Neural crest cell (in vitro differentiated cells): Measurements from ENCODE around the gene BAD. TPM values are rescaled to one million over a fixed set of nuclear protein-coding genes. Genes with fewer than 3 reads are reported as not detected.

ENCODE experiments used
- DNase-seq: peaks from one replicate; pipeline ENCODE4 v3.0.0; 2021; ENCODE audit warnings: low read depth, mixed read lengths, low spot score
- H3K27ac Mint-ChIP-seq: one replicate; pipeline ENCODE4 v1.8.0; 2021; ENCODE audit warnings: mild to moderate bottlenecking, mixed read lengths; ENCODE audit not compliant: unreplicated experiment
- H3K27me3 Mint-ChIP-seq: 2 replicates; pipeline ENCODE4 v1.8.0; 2021; ENCODE audit warnings: low read depth, mild to moderate bottlenecking, mixed read lengths
- H3K36me3 Mint-ChIP-seq: 2 replicates; pipeline ENCODE4 v1.8.0; 2021; ENCODE audit warnings: low read depth, mild to moderate bottlenecking, mixed read lengths
- H3K4me1 Mint-ChIP-seq: 2 replicates; pipeline ENCODE4 v1.8.0; 2021; ENCODE audit warnings: mixed read lengths
- H3K4me3 Mint-ChIP-seq: one replicate; pipeline ENCODE4 v1.8.0; 2021; ENCODE audit warnings: mild to moderate bottlenecking, mixed read lengths
- H3K9me3 Mint-ChIP-seq: 2 replicates; pipeline ENCODE4 v1.8.0; 2021; ENCODE audit warnings: mixed read lengths
- total RNA-seq: library from RNA; stranded (reverse); gene quantifications from 2 replicates; pipeline ENCODE4 v1.2.1, GENCODE V29; 2021
- TF ChIP-seq, protein P1 (sequence below): fragments of 200-600 bp; sonication (generic); conservative IDR thresholded peaks from 2 replicates; pipeline ENCODE4 v1.5.0; 2021; ENCODE audit warnings: antibody characterized with exemption, mild to moderate bottlenecking

BAD gene
- total RNA-seq, 1 donor from 2014 or later: 47.1 TPM

DNA sequence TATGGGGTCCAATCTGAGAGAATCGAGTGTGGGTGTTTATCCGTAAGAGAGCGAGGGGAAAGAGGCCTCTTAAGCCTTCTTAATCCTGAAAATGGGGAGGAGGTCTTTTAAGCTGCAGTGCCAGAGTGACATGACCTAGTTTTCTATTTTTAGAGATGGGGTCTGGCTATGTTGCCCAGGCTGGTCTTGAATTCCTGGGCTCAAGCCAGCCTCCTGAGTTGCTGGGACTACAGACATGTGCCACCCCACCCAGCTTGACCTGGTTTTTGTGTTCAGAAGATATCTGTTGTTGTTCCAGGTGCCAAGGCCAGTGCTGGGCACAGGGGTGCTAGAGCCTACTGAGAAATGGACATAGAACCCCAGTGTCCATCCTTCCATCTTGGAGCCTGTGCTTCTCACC is 1.4 kb downstream of the BAD start:
- H3K9me3 Mint-ChIP-seq: no peaks in the 10 kb centered on the region
- peaks cover 15% of the 10 kb centered on the region for H3K4me1 Mint-ChIP-seq
- H3K27ac Mint-ChIP-seq: no peak overlapping the region
- H3K27me3 Mint-ChIP-seq: peaks cover 6% of the 10 kb centered on the region
- TF ChIP-seq, protein P1, sequence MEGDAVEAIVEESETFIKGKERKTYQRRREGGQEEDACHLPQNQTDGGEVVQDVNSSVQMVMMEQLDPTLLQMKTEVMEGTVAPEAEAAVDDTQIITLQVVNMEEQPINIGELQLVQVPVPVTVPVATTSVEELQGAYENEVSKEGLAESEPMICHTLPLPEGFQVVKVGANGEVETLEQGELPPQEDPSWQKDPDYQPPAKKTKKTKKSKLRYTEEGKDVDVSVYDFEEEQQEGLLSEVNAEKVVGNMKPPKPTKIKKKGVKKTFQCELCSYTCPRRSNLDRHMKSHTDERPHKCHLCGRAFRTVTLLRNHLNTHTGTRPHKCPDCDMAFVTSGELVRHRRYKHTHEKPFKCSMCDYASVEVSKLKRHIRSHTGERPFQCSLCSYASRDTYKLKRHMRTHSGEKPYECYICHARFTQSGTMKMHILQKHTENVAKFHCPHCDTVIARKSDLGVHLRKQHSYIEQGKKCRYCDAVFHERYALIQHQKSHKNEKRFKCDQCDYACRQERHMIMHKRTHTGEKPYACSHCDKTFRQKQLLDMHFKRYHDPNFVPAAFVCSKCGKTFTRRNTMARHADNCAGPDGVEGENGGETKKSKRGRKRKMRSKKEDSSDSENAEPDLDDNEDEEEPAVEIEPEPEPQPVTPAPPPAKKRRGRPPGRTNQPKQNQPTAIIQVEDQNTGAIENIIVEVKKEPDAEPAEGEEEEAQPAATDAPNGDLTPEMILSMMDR: no peak
- H3K4me3 Mint-ChIP-seq: peak overlapping the region; percentile 81
- no peak for DNase-seq
- H3K36me3 Mint-ChIP-seq: no peaks in the 10 kb centered on the region

DNA sequence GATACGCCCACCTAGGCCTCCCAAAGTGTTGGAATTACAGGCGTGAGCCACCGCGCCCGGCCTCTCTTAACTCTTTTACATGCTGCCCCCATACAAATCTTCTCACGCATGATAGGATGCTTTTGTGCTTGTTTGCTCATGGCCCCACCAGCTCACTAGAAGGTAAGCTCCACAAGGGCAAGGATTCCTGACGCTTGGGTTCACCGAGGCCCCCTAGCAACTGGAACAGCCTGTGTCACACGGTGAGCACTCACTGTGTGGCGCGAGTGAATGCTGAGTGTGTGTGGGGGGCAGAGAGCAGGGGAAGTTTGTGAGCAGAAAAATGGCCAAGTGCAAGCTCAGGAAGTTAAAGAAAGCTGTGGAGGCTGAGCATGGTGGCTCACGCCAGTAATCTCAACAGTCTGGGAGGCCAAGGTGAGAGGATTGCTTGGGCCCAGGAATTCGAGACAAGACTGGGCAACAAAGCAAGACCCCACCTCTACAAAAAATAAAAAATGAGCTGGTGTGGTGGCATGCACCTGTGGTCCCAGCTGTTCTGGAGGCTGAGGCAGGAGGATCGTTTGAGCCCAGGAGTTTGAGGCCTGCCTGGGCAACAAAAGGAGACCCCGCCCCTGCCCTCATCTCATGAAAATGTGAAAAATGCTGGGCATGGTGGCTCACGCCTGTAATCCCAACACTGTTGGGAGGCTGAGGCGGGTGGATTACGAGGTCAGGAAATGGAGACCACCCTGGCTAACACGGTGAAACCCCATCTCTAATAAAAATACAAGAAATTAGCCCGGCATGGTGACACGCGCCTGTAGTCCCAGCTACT is 2.3 kb downstream of the BAD start:
- H3K27ac Mint-ChIP-seq: peak overlapping the region; percentile 57
- H3K4me3 Mint-ChIP-seq: peak overlapping the region; percentile 59
- TF ChIP-seq, protein P1: no peak
- H3K36me3 Mint-ChIP-seq: no peaks in the 10 kb centered on the region
- H3K27me3 Mint-ChIP-seq: peaks cover 6% of the 10 kb centered on the region
- H3K9me3 Mint-ChIP-seq: no peaks in the 10 kb centered on the region
- peaks cover 15% of the 10 kb centered on the region for H3K4me1 Mint-ChIP-seq
- no peak for DNase-seq

DNA sequence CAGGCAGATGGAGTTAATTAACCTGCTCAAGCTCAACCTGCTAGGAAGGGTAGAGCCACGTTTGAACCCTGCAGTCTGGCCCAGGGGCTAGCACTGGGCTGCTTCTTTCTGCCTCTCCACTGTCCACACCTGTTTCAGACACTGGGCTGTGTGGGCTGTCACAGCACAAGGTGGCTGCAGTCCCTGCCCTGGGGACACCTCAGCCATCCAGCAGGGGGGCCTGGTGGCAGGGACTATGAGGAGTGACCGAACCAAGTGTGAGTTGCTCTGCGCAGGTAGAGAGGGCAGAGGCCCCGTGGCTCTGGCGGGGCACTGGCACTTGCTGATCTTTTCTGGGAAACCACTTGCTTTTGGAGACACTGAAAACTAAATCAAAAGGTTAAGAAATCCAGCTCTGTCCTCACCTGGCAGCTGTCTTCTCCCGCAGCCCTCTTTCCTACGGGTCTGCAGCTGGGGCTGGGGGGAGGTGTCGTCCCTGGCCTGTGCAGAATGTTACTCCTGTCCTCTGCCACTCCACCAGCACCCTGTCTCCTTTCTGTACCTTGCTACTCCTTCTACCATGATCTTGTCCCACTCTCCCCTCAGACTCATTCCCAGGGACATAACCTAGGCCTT is 5.8 kb downstream of the BAD start:
- TF ChIP-seq, protein P1: no peak
- peaks cover 5% of the 10 kb centered on the region for H3K4me1 Mint-ChIP-seq
- no peak for DNase-seq
- no peaks in the 10 kb centered on the region for H3K9me3 Mint-ChIP-seq
- H3K27ac Mint-ChIP-seq: no peak overlapping the region
- no peak overlapping the region for H3K4me3 Mint-ChIP-seq
- H3K36me3 Mint-ChIP-seq: no peaks in the 10 kb centered on the region
- no peaks in the 10 kb centered on the region for H3K27me3 Mint-ChIP-seq

DNA sequence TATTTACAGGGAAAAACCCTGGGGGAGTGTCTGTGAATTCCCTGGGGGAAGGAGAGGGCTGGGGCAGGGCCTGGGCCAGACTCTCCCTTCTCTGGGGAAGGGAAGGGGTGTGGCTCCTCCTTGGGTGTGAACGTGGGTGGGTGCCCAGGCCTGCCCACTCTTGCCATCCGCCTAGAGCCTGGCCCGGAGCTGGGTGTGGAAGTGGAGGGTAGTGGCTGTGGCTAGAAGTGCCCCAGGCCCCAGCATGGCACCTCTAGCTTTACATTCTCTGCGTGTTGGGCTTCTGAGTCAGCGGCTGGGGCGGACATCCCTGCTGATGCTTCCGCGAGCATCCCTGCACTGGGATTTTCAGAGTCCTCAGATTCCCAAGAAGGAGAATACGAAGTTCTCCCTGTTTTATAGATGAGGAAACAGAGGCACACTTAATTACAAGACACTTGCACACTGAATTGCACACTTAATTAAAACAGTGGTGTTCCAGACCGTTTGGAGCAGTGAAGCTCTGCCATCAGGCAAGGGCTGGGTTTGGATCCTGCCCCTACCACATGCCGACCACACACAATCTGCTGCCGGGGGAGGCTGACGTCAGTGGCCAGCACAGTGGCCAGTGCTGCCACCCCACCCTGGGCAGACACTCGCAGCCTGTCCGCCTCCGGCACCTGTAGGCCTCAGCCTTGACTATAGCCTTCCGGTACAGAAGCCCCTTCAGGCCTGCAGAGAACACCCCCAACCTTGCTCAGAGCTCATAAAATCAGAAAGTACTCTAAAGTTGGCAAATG is 7.6 kb downstream of the BAD start:
- Mint-ChIP-seq H3K4me1 (peaks cover 8% of the 10 kb centered on the region), H3K27me3 (no peaks in the 10 kb centered on the region), H3K4me3 (peak overlapping the region; percentile 9), H3K27ac (no peak overlapping the region), H3K36me3 (no peaks in the 10 kb centered on the region), H3K9me3 (no peaks in the 10 kb centered on the region)
- TF ChIP-seq, protein P1: no peak
- DNase-seq: no peak

DNA sequence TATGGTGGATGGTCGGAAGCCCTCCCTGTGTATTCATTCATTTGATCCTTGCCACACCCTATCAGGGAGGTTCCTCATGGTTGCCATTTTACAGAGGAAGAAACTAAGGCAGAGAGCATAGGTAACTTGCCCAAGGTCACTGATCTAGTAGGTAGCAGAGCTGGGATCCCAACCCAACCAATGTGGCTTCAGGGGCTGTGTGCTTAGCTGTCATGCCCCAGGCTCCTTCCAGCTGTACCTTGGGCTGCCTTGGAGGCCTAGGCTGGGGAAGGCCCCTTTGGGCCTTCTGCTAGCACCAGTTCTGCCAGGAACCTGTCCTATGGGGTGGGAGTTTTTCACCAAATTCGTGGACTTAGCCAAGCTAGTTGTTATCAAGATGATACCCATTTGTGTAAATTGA is 8.6 kb downstream of the BAD start:
- Mint-ChIP-seq H3K36me3 (no peaks in the 10 kb centered on the region), H3K27me3 (no peaks in the 10 kb centered on the region), H3K4me3 (no peak overlapping the region), H3K4me1 (peaks cover 6% of the 10 kb centered on the region), H3K27ac (no peak overlapping the region), H3K9me3 (no peaks in the 10 kb centered on the region)
- TF ChIP-seq, protein P1: no peak
- DNase-seq: no peak
